OCI-LY7 (cell line): Measurements from ENCODE around the gene EHD4.

ENCODE experiments used
- CTCF ChIP-seq: fragments of 200-600 bp; sonication (generic); conservative IDR thresholded peaks from 2 replicates; pipeline ENCODE4 v1.5.1; 2014; ENCODE audit warnings: mild to moderate bottlenecking, antibody characterized with exemption, low read length, moderate library complexity, mixed read lengths
- EZH2phosphoT487 ChIP-seq: fragments of 200-600 bp; sonication (generic); IDR thresholded peaks from 2 replicates; pipeline ENCODE4 v1.6.1; 2018; ENCODE audit warnings: low read depth, borderline replicate concordance, mild to moderate bottlenecking, mixed run types, antibody characterized with exemption, low read length, moderate library complexity, mixed read lengths

GRCh38 chr15:41984622-41985021 lies 12.3 kb upstream of the EHD4 start:
- TF ChIP-seq CTCF (no peak), EZH2phosphoT487 (no peak)
